Measurements from ENCODE around the gene PTPN7.

The PTPN7 gene

DNA sequence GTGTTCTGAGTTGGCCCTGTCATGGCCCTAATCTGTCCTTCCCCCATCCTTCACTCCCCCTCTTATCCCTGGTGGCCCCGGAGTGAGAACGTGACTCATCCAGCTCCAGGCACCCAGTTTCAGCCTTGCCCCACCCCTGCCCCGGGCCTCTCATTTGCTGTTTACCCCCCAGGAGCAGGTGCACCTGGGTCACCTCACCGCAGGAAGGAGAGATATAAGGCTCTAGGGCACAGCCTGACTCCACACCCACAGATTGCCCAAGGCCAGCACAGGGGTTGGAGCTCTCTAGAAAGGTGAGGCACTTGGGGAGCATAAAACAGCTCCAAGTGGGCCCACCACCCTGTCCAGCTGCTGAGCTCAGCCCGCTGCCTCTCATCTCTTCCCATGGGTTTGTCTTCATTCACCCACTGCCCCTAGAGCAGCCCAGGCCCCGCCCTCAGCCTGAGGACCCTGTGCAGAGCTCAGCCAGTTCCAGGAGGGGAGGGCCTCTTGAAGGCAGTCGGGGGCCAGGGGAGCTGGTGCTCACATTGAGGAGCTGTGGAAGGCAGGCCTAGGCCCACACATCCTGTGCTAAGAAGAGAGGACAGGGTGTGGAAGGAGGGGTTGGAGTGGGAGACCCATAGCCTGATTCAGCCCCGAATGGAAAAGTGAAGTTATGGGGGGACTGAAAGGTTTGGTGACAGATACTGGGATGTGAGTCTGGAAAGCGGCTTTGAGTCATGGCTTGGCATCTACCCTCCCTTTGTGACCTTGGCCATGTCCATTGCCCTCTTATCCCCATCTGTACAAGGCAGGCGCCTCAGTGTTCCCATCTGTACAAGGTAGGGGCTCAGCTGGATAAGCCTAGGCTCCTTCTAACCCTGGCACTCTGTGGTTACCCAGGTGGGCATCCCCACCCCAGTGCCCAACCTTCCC is 53.8 kb downstream of the PTPN7 start:
- no peaks in the 10 kb centered on the region for H3K4me1 ChIP-seq (ENCODE audit: control extremely low read depth in 1 of 4, control insufficient read depth in 4 of 4, insufficient read depth in 4 of 4, low read length in 3 of 4)
- no peak for DNase-seq
- no peak overlapping the region for H3K27ac ChIP-seq (ENCODE audit: insufficient read depth in 1 of 2, low read depth in 1 of 2, low read length in 2 of 2, poor library complexity in 1 of 2, severe bottlenecking in 2 of 2)
- H3K27me3 ChIP-seq (replicated peaks in 2 of 5; ENCODE audit: control insufficient read depth in 4 of 5, insufficient read depth in 5 of 5, low read length in 4 of 5), result peaks cover 0 to 2% (median 0%) of the 10 kb centered on the region in 5 experiments
- H3K9me3 ChIP-seq (ENCODE audit: control extremely low read depth in 1 of 5, control insufficient read depth in 4 of 5, insufficient read depth in 2 of 5, low read depth in 1 of 5, low read length in 4 of 5), result no peaks in the 10 kb centered on the region
- ChIA-PET CTCF (interaction anchor here (0.5 to 1.2 kb wide), 2 partner anchors 29 to 82 kb away, joined by 3 read pairs; no protein-coding TSS in a partner anchor), POLR2A (no interaction called here)
- WGBS (ENCODE audit: insufficient coverage), result 96% methylated on average over 7 of the region's 10 CpGs
- H3K4me3 ChIP-seq (ENCODE audit: control insufficient read depth in 1 of 7, extremely low read depth in 1 of 7, insufficient read depth in 4 of 7, low read depth in 2 of 7, low read length in 6 of 7), result no peak overlapping the region
- no peaks in the 10 kb centered on the region for H3K36me3 ChIP-seq (ENCODE audit: control insufficient read depth in 4 of 4, insufficient read depth in 4 of 4, low read length in 3 of 4)

GRCh38 chr1:202105571-202106339 is 54.6 kb downstream of the PTPN7 start:
- Histone ChIP-seq H3K27me3 (replicated peaks in 2 of 5; ENCODE audit: control insufficient read depth in 4 of 5, insufficient read depth in 5 of 5, low read length in 4 of 5) (peaks cover 0 to 2% (median 0%) of the 10 kb centered on the region in 5 experiments), H3K4me3 (ENCODE audit: control insufficient read depth in 1 of 7, extremely low read depth in 1 of 7, insufficient read depth in 4 of 7, low read depth in 2 of 7, low read length in 6 of 7) (no peak overlapping the region), H3K36me3 (ENCODE audit: control insufficient read depth in 4 of 4, insufficient read depth in 4 of 4, low read length in 3 of 4) (no peaks in the 10 kb centered on the region), H3K4me1 (ENCODE audit: control extremely low read depth in 1 of 4, control insufficient read depth in 4 of 4, insufficient read depth in 4 of 4, low read length in 3 of 4) (no peaks in the 10 kb centered on the region), H3K9me3 (ENCODE audit: control extremely low read depth in 1 of 5, control insufficient read depth in 4 of 5, insufficient read depth in 2 of 5, low read depth in 1 of 5, low read length in 4 of 5) (no peaks in the 10 kb centered on the region), H3K27ac (ENCODE audit: insufficient read depth in 1 of 2, low read depth in 1 of 2, low read length in 2 of 2, poor library complexity in 1 of 2, severe bottlenecking in 2 of 2) (peak overlapping the region in 1 of 2 experiments; percentile 9)
- ChIA-PET CTCF (no interaction called here), POLR2A (no interaction called here)
- 81% methylated on average over 6 of the region's 10 CpGs for WGBS (ENCODE audit: insufficient coverage)
- no peak for DNase-seq

DNA sequence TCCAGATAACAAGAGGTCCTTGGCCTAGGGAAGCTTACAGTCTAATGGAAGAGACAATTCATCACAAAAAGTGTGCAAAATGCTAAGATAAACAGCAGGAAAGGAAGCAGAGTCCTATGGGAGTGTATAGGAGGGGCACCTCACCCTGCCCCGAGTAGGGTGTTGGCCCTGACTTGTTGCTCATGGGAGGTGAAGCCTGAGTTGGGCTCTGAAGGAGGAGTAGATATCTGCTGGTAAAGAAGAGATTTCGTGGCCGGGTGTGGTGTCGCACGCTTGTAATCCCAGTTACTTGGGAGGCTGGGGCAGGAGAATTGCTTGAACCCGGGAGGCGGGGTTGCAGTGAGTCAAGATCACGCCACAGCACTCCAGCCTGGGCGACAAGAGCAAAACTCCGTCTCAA is 56.3 kb downstream of the PTPN7 start:
- no peaks in the 10 kb centered on the region for H3K36me3 ChIP-seq (ENCODE audit: control insufficient read depth in 4 of 4, insufficient read depth in 4 of 4, low read length in 3 of 4)
- no peak overlapping the region for H3K4me3 ChIP-seq (ENCODE audit: control insufficient read depth in 1 of 7, extremely low read depth in 1 of 7, insufficient read depth in 4 of 7, low read depth in 2 of 7, low read length in 6 of 7)
- DNase-seq, result no peak
- no peaks in the 10 kb centered on the region for H3K9me3 ChIP-seq (ENCODE audit: control extremely low read depth in 1 of 5, control insufficient read depth in 4 of 5, insufficient read depth in 2 of 5, low read depth in 1 of 5, low read length in 4 of 5)
- ChIA-PET POLR2A (no interaction called here), CTCF (no interaction called here)
- 90% methylated on average over 5 of the region's 10 CpGs for WGBS (ENCODE audit: insufficient coverage)
- peaks cover 0 to 2% (median 0%) of the 10 kb centered on the region in 5 experiments for H3K27me3 ChIP-seq (replicated peaks in 2 of 5; ENCODE audit: control insufficient read depth in 4 of 5, insufficient read depth in 5 of 5, low read length in 4 of 5)
- H3K4me1 ChIP-seq (ENCODE audit: control extremely low read depth in 1 of 4, control insufficient read depth in 4 of 4, insufficient read depth in 4 of 4, low read length in 3 of 4), result no peaks in the 10 kb centered on the region
- H3K27ac ChIP-seq (ENCODE audit: insufficient read depth in 1 of 2, low read depth in 1 of 2, low read length in 2 of 2, poor library complexity in 1 of 2, severe bottlenecking in 2 of 2), result no peak overlapping the region

DNA sequence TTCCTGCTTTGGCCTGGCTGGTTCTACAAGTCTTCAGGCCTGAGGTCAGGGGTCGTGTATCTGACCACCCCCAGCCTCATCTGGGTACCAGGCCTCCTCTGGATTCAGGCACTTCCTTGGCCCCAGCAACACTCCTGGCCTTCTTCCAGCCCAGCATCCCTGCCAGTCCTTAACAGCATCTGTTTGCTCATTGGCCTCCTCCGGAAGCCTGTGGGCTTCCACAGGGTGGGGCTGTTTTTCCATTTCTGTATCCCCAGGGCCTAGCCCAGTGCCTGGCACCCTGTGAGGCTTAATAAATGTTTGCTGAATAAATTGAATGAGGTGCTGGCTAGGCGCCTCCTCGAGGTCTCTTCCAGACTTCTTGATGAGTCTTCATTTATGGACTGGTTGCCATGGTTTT is 59.2 kb downstream of the PTPN7 start:
- no peaks in the 10 kb centered on the region for H3K4me1 ChIP-seq (ENCODE audit: control extremely low read depth in 1 of 4, control insufficient read depth in 4 of 4, insufficient read depth in 4 of 4, low read length in 3 of 4)
- H3K9me3 ChIP-seq (ENCODE audit: control extremely low read depth in 1 of 5, control insufficient read depth in 4 of 5, insufficient read depth in 2 of 5, low read depth in 1 of 5, low read length in 4 of 5), result no peaks in the 10 kb centered on the region
- DNase-seq, result no peak
- H3K27ac ChIP-seq (ENCODE audit: insufficient read depth in 1 of 2, low read depth in 1 of 2, low read length in 2 of 2, poor library complexity in 1 of 2, severe bottlenecking in 2 of 2), result no peak overlapping the region
- H3K27me3 ChIP-seq (replicated peaks in 2 of 5; ENCODE audit: control insufficient read depth in 4 of 5, insufficient read depth in 5 of 5, low read length in 4 of 5), result no peaks in the 10 kb centered on the region
- POLR2A ChIA-PET, result no interaction called here
- H3K4me3 ChIP-seq (ENCODE audit: control insufficient read depth in 1 of 7, extremely low read depth in 1 of 7, insufficient read depth in 4 of 7, low read depth in 2 of 7, low read length in 6 of 7), result no peak overlapping the region
- no peaks in the 10 kb centered on the region for H3K36me3 ChIP-seq (ENCODE audit: control insufficient read depth in 4 of 4, insufficient read depth in 4 of 4, low read length in 3 of 4)
- CTCF ChIA-PET, result interaction anchor here (1.0 to 1.2 kb wide), 2 partner anchors 91 to 101 kb away, joined by 3 to 4 read pairs; partner anchors contain the start of gene ELF3
- 65% methylated on average over 3 of the region's 4 CpGs for WGBS (ENCODE audit: insufficient coverage)

All from common myeloid progenitor, CD34-positive (primary cell).